GM12872 (cell line): ENCODE results near the gene DICER1.

Experiments used
- CTCF ChIP-seq: IDR thresholded peaks from 3 replicates; pipeline ENCODE4 v1.5.1; 2011; ENCODE audit warnings: low read depth, mild to moderate bottlenecking, low read length, moderate library complexity; ENCODE audit not compliant: insufficient read depth

DICER1 gene

DNA sequence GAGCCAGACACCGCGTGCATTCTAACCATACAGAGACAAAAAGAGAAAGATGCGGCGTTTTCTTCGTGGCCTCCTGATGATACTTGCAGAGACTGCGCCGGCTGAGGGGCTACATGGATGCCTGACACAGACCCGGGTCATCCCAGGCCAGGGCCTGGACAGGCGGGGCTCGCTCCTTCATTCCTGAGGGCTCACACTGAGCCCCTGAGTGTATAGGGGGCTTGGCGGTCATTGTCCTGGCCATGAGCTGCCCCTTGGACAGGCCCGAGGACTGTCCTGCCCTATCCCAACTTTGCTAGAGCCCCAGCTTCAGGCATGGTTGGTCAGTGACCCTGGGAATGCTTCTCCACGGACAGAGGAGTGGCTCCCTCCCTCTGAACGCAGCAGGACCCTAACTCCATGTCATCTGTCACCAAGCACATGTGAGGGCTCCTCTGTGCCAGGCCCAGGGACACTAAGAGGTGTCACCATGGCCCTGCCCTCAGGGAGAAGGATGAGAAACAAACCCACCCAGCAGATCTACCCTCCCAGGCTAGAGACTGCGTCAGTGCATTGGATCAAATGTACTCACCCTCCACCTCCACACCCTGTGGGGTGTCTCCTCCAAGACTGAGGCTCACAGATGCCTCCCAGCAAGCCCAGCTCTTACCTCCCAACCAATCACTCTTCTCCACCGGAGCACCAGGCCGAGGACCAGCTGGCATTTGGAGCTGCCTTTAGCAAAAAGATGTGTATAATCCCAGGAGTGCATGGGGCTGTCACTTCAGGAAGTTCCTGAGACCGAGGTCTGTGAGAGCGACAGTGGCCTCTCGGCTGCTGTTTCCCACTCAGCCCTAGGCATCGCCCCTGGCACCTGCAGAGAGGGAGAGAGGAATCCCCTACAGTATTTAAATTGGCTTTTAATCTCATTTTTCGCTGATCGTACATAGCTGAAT lies 102.7 kb downstream of the DICER1 start:
- no peak for TF ChIP-seq CTCF

- no peak for TF ChIP-seq CTCF
Measured at GRCh38 chr14:95052016-95052585, 105.2 kb downstream of the DICER1 start.

DNA sequence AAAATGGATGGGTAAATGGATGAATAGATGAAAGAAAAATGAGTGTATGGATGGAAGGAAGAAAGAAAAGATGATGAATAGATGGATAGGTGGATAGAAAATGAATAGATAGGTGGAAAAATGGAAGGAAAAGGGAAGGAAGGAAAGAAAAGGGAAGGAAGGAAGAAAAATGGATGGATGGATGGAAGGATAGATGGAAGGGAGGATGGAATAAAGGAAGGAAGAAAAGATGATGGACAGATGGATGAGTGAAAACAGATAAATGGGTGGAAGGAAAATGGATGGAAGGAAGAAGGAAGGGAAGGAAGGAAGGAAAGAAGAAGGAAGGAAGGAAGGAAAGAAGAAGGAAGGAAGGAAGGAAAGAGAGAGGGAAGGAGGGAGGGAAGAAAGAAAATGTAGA lies 107.4 kb downstream of the DICER1 start:
- no peak for TF ChIP-seq CTCF

GRCh38 chr14:95048771-95049312 lies 108.5 kb downstream of the DICER1 start:
- no peak for TF ChIP-seq CTCF

DNA sequence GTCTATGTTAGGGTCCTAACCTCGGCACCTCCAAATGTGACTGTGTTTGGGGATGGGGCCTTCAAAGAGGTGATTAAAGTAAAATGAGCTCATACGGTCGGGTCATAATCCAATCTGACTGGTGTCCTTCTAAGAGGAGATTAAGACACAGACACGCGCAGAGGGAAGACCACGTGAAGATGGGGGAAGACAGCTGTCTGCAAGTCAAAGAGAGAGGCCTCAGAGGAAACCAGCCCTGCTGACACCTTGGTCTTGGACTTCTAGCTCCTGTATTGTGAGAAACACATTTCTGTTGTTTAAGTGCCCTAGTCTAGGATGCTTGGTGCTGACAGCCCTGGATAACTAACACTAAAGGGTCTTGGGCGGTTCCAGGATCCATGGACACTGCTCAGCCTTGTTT lies 109.6 kb downstream of the DICER1 start:
- no peak for TF ChIP-seq CTCF

DNA sequence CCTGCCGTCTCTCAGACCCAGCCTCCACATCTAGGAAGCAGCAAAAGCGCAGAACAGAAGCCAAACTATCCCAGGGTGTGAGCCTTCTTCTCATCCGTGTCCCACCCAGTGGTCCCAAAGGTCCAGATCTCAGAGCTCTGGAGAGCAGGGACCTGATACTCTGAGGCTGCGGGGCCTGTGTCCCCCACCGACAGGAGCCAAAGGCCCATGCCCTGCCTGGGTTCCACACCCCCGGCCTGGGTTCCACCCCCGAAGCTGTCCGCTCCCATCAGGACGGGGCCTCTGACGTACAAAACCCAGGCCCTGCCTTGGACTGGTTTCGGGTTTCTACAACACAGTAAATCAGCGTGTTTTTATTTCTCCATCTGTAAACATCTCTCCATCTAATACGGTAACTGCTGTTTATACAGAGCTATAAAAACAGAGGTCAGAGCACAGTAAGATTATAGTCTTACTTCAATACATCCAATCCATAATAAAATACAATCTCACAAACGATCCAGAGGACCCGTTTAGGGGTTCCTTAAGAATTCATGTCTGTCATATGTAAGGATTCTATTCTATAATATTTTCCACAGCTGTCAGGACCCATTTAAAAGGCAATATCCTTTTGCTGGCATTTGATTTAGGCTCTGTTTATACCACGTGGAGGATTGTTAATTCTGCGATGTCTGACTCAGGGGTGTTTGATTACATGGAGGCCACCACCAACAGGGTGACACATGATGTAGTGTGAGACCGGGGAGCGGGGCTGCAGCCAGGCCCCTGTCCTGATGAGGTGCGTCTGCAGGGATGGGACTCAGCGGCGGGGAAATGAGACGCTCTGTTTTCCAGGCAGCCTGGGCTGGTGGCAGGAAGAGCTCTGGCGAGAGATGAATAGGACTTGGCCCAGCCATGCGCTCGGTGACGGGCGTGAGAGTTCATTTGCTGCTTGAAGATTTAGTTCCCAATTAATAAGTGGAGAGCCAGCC lies 110.3 kb downstream of the DICER1 start:
- TF ChIP-seq CTCF, result no peak
